OCI-LY1 (cell line): ENCODE measurements around the gene MKKS.

Experiments used
- H2AFZ ChIP-seq: fragments of 200-600 bp; sonication (generic), shearing (Covaris generic); 2 replicates; pipeline ENCODE4 v1.6.0; 2014; ENCODE audit warnings: antibody characterized with exemption, mild to moderate bottlenecking, low read length
- H3F3A ChIP-seq: fragments of 200-600 bp; sonication (generic), shearing (Covaris generic); 2 replicates; pipeline ENCODE4 v1.6.0; 2014; ENCODE audit warnings: mild to moderate bottlenecking, antibody characterized with exemption, low read length, moderate library complexity; ENCODE audit not compliant: insufficient read depth
- H3K27ac ChIP-seq: fragments of 200-600 bp; sonication (generic); 2 replicates; pipeline ENCODE4 v1.5.1; 2014; ENCODE audit warnings: low read length, mixed run types, mild to moderate bottlenecking, low read depth; ENCODE audit not compliant: poor library complexity, severe bottlenecking
- H3K27me3 ChIP-seq: fragments of 200-600 bp; sonication (generic); 2 replicates; pipeline ENCODE4 v1.6.0; 2014; ENCODE audit warnings: antibody characterized with exemption, mild to moderate bottlenecking, low read length, moderate library complexity; ENCODE audit not compliant: insufficient read depth
- H3K36me3 ChIP-seq: fragments of 200-600 bp; sonication (generic); 2 replicates; pipeline ENCODE4 v1.6.1; 2014; ENCODE audit warnings: mild to moderate bottlenecking, antibody characterized with exemption, low read length, moderate library complexity, mixed read lengths; ENCODE audit not compliant: insufficient read depth
- H3K4me1 ChIP-seq: fragments of 200-600 bp; sonication (generic); 2 replicates; pipeline ENCODE4 v1.5.1; 2014; ENCODE audit warnings: mild to moderate bottlenecking, low read length, moderate library complexity; ENCODE audit not compliant: insufficient read depth, severe bottlenecking
- H3K4me2 ChIP-seq: fragments of 200-600 bp; sonication (generic), shearing (Covaris generic); 2 replicates; pipeline ENCODE4 v1.6.1; 2014; ENCODE audit warnings: low read length
- H3K4me3 ChIP-seq: fragments of 200-600 bp; sonication (generic); 2 replicates; pipeline ENCODE4 v1.5.1; 2014; ENCODE audit warnings: low read length, low read depth, mild to moderate bottlenecking, mixed read lengths; ENCODE audit not compliant: poor library complexity, severe bottlenecking
- H3K79me2 ChIP-seq: fragments of 200-600 bp; shearing (Covaris generic); 2 replicates; pipeline ENCODE4 v1.6.1; 2016; ENCODE audit warnings: mixed run types, low read length, mixed read lengths; ENCODE audit not compliant: insufficient read depth
- H3K9ac ChIP-seq: fragments of 200-600 bp; sonication (generic), shearing (Covaris generic); 2 replicates; pipeline ENCODE4 v1.6.1; 2014; ENCODE audit warnings: mild to moderate bottlenecking, low read length, mixed read lengths
- H3K9me2 ChIP-seq: fragments of 200-600 bp; sonication (generic), shearing (Covaris generic); 2 replicates; pipeline ENCODE4 v1.6.1; 2014; ENCODE audit warnings: low read depth, mild to moderate bottlenecking, low read length, mixed read lengths
- H3K9me3 ChIP-seq: fragments of 200-600 bp; shearing (Covaris generic); 2 replicates; pipeline ENCODE4 v1.6.1; 2014; ENCODE audit warnings: low read length, mixed read lengths
- H4K20me1 ChIP-seq: fragments of 200-600 bp; sonication (generic), shearing (Covaris generic); 2 replicates; pipeline ENCODE4 v1.6.0; 2016; ENCODE audit warnings: mild to moderate bottlenecking, low read length; ENCODE audit not compliant: insufficient read depth
- CTCF ChIP-seq: fragments of 200-600 bp; sonication (generic), shearing (Covaris generic); IDR thresholded peaks from 2 replicates; pipeline ENCODE4 v1.5.1; 2017; ENCODE audit warnings: mild to moderate bottlenecking, antibody characterized with exemption, low read length, moderate library complexity, mixed read lengths
- EZH2 ChIP-seq: fragments of 200-600 bp; sonication (generic), shearing (Covaris generic); IDR thresholded peaks from 2 replicates; pipeline ENCODE4 v1.8.0; 2017; ENCODE audit warnings: borderline replicate concordance, mixed run types, mild to moderate bottlenecking, antibody characterized with exemption, low read length, moderate library complexity, mixed read lengths

MKKS gene

DNA sequence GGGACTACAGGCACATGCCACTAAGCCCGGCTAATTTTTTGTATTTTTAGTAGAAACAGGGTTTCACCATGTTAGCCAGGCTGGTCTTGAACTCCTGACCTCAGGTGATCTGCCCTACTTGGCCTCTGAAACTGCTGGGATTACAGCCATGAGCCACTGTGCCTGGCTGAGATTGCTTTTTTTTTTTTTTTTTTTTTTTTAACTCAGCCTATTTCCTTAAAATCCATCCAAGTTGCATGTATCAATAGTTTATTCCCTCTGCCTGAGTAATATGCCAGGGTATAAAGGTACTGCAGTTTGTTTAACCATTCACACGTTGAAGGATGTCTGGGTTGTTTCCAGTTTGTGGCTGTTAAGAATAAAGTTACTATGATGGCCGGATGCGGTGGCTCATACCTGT, 11.7 kb upstream of the MKKS start:
- H3K27me3 ChIP-seq = no peaks in the 10 kb centered on the region
- H3K4me2 ChIP-seq = no peak overlapping the region
- no peak overlapping the region for H2AFZ ChIP-seq
- H3K9ac ChIP-seq = no peak overlapping the region
- no peaks in the 10 kb centered on the region for H4K20me1 ChIP-seq
- no peak overlapping the region for H3K27ac ChIP-seq
- no peaks in the 10 kb centered on the region for H3K9me2 ChIP-seq
- no peak overlapping the region for H3K4me3 ChIP-seq
- TF ChIP-seq CTCF (no peak), EZH2 (no peak)
- no peaks in the 10 kb centered on the region for H3F3A ChIP-seq
- H3K36me3 ChIP-seq = no peaks in the 10 kb centered on the region
- H3K4me1 ChIP-seq = peaks cover 30% of the 10 kb centered on the region
- no peaks in the 10 kb centered on the region for H3K9me3 ChIP-seq
- H3K79me2 ChIP-seq = peaks cover 40% of the 10 kb centered on the region

DNA sequence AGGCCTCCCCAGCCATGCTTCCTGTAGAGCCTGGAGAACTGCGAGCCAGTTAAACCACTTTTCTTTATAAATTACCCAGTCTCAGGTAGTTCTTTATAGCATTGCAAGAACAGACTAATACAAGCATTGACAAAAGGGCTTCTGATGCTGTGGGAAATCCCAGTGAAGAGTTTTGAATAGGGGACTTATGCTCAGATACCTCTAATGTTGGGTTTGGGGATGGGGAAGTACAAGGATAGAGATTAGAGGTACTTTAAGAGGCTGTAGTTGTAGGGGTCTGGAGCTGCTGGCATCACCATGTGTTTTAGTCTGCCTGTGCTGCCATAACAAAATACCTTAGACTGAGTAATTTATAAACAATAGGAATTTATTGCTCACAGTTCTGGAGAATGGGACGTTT, 9.9 kb upstream of the MKKS start:
- H3K4me1 ChIP-seq = peaks cover 34% of the 10 kb centered on the region
- no peaks in the 10 kb centered on the region for H3K9me2 ChIP-seq
- peaks cover 8% of the 10 kb centered on the region; the same call in 1 of the 2 replicates for H3K36me3 ChIP-seq
- no peaks in the 10 kb centered on the region for H3K9me3 ChIP-seq
- H3F3A ChIP-seq = no peaks in the 10 kb centered on the region
- H3K4me3 ChIP-seq = no peak overlapping the region
- no peak for TF ChIP-seq EZH2
- H3K4me2 ChIP-seq = no peak overlapping the region
- no peak overlapping the region for H3K9ac ChIP-seq
- no peaks in the 10 kb centered on the region for H3K27me3 ChIP-seq
- no peak overlapping the region for H2AFZ ChIP-seq
- H3K27ac ChIP-seq = no peak overlapping the region
- peaks cover 42% of the 10 kb centered on the region for H3K79me2 ChIP-seq
- H4K20me1 ChIP-seq = no peaks in the 10 kb centered on the region

GRCh38 chr20:10438217-10438616, 4.2 kb upstream of the MKKS start:
- H2AFZ ChIP-seq = no peak overlapping the region
- no peak overlapping the region for H3K27ac ChIP-seq
- peaks cover 8% of the 10 kb centered on the region; the same call in 1 of the 2 replicates for H3K36me3 ChIP-seq
- H3K9ac ChIP-seq = no peak overlapping the region
- H3K9me3 ChIP-seq = no peaks in the 10 kb centered on the region
- no peak overlapping the region for H3K4me2 ChIP-seq
- no peaks in the 10 kb centered on the region for H3K27me3 ChIP-seq
- H3K9me2 ChIP-seq = no peaks in the 10 kb centered on the region
- no peaks in the 10 kb centered on the region for H4K20me1 ChIP-seq
- no peaks in the 10 kb centered on the region for H3F3A ChIP-seq
- TF ChIP-seq CTCF (no peak), EZH2 (no peak)
- peaks cover 46% of the 10 kb centered on the region for H3K79me2 ChIP-seq
- H3K4me3 ChIP-seq = no peak overlapping the region
- H3K4me1 ChIP-seq = peaks cover 38% of the 10 kb centered on the region

DNA sequence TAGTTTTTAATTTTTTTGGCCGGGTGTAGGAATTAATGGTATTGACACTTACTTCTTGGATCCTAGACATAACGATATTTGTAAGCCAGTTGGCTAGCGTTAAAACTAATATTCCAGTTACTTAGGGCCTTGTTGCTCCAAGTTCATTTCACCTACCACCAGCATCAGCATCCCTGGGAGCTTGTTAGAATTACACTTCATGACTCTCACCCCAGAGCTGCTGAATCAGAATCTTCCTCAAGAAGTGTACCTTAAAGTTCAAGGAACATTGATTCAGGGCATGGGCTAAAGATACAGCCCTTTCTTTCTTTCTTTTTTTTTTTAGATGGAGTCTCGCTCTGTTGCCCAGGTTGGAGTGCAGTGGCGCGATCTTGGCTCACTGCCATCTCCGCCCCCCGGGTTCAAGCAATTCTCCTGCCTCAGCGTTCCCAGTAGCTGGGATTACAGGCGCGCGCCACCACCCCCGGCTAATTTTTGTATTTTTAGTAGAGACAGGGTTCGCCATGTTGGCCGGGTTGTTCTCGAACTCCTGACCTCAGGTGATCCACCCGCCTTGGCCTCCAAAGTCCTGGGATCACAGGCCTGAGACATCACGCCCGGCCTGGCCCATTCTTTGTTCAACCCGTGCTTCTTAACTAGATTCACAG, 2.2 kb upstream of the MKKS start:
- peaks cover 37% of the 10 kb centered on the region for H3K79me2 ChIP-seq
- H3K36me3 ChIP-seq = peaks cover 8% of the 10 kb centered on the region; the same call in 1 of the 2 replicates
- H3F3A ChIP-seq = no peaks in the 10 kb centered on the region
- H4K20me1 ChIP-seq = no peaks in the 10 kb centered on the region
- no peak overlapping the region for H2AFZ ChIP-seq
- H3K27ac ChIP-seq = no peak overlapping the region
- H3K9me2 ChIP-seq = no peaks in the 10 kb centered on the region
- peak overlapping the region; percentile 98 for H3K9ac ChIP-seq
- TF ChIP-seq CTCF (no peak), EZH2 (no peak)
- H3K27me3 ChIP-seq = no peaks in the 10 kb centered on the region
- peaks cover 54% of the 10 kb centered on the region for H3K4me1 ChIP-seq
- no peaks in the 10 kb centered on the region for H3K9me3 ChIP-seq
- H3K4me2 ChIP-seq = peak overlapping the region; percentile 96
- H3K4me3 ChIP-seq = peak overlapping the region; percentile 98
